Colonic mucosa (tissue), 4 donors: Measurements from ENCODE around the gene CCDC60. TPM values are rescaled to one million over a fixed set of nuclear protein-coding genes. Genes with fewer than 3 reads are reported as not detected.

ENCODE experiments used
- DNase-seq: peaks from one replicate; pipeline ENCODE4 v3.0.0-alpha.2; 2020
- H3K27ac ChIP-seq: fragments of 200-600 bp; one replicate; pipeline ENCODE4 v1.8.0; 2021
- H3K27me3 ChIP-seq: fragments of 200-600 bp; one replicate; pipeline ENCODE4 v1.8.0; 2021
- H3K36me3 ChIP-seq: fragments of 200-600 bp; one replicate; pipeline ENCODE4 v1.8.0; 2021
- H3K4me1 ChIP-seq: fragments of 200-600 bp; one replicate; pipeline ENCODE4 v1.8.0; 2021; ENCODE audit warnings: mild to moderate bottlenecking
- H3K4me3 ChIP-seq: fragments of 200-600 bp; one replicate; pipeline ENCODE4 v1.8.0; 2021
- H3K9ac ChIP-seq, 2 donors: one replicate each; pipeline ENCODE4 v1.7.0; 2013; ENCODE audit warnings: control low read depth in 2 of 2, low read depth in 2 of 2, low read length in 2 of 2
- H3K9me3 ChIP-seq: fragments of 200-600 bp; one replicate; pipeline ENCODE4 v1.8.0; 2021
- intact Hi-C: fragments of 100-400 bp; cut with DNase I; formaldehyde crosslinking; loops from one replicate; pipeline ENCODE4 v1.14.1; 2022
- total RNA-seq, 2 donors: library from RNA; stranded (reverse); fragmentation: NEBNext Ultra II Directional in 1 of 2; extraction: Animal tissue kit (Norgen Biotek cat#: 25700) in 1 of 2; gene quantifications; one replicate each; pipeline ENCODE4 v1.2.1, GENCODE V29; 2021
- TF ChIP-seq, protein P1 (sequence below): fragments of 200-600 bp; IDR thresholded peaks from one replicate; pipeline ENCODE4 v1.8.0; 2022; ENCODE audit warnings: antibody characterized with exemption, mild to moderate bottlenecking
- donor health status: healthy.
- donor health status: DM: no; HTN: no; CAD: no.
- donor health status: DM: no; HTN: no; CAD: no.

Gene CCDC60
- total RNA-seq, 2 donors from 2014 or later: 1.3 to 2.3 TPM

DNA sequence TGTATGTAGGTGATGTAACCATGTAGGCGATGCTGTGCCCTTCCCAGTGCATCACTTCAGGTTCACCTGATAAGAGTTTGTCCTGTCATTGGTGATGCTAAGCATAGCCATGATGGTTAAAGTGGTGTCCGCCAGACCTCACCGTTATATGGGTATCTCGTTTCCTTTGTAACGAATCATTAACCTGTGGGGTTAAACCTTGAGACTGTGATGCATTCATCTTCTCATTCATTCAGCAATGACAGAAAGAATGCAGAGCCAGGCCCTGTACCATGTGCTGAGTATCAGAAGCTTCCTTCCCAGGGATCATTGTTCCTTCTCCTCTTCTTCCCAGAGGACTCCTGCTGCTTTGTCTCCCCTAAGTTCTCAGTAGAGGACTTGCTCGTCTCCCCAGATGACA is 84.9 kb downstream of the CCDC60 start:
- intact Hi-C loops: loop anchor here (10.0 kb wide), 1 partner anchor 215 kb away; no protein-coding TSS in a partner anchor
- no peak overlapping the region for H3K27ac ChIP-seq
- no peaks in the 10 kb centered on the region for H3K36me3 ChIP-seq
- TF ChIP-seq, protein P1, sequence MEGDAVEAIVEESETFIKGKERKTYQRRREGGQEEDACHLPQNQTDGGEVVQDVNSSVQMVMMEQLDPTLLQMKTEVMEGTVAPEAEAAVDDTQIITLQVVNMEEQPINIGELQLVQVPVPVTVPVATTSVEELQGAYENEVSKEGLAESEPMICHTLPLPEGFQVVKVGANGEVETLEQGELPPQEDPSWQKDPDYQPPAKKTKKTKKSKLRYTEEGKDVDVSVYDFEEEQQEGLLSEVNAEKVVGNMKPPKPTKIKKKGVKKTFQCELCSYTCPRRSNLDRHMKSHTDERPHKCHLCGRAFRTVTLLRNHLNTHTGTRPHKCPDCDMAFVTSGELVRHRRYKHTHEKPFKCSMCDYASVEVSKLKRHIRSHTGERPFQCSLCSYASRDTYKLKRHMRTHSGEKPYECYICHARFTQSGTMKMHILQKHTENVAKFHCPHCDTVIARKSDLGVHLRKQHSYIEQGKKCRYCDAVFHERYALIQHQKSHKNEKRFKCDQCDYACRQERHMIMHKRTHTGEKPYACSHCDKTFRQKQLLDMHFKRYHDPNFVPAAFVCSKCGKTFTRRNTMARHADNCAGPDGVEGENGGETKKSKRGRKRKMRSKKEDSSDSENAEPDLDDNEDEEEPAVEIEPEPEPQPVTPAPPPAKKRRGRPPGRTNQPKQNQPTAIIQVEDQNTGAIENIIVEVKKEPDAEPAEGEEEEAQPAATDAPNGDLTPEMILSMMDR: no peak
- H3K27me3 ChIP-seq: no peaks in the 10 kb centered on the region
- DNase-seq: no peak
- no peak overlapping the region for H3K4me3 ChIP-seq
- no peaks in the 10 kb centered on the region for H3K9me3 ChIP-seq
- H3K4me1 ChIP-seq: no peaks in the 10 kb centered on the region
- H3K9ac ChIP-seq: no peak overlapping the region

DNA sequence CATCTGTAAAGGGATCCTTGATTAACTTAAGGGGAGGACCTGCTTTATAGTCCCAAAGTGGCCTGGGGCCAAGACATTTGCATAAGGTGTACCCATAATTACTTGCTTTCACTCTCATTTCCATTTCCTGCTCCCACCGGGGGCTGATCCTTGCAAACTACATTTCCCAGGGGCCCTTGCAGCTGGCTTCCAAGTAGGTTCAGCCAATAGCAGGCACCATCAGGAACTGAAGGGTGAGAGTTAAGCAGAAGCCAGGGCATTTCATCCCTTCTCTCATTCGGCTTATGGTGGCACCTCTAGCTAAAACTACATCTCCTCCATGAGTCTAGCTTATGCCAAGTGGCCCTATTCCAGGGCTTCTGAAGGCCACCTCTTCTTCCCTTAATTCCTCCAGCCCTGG is 88.8 kb downstream of the CCDC60 start:
- intact Hi-C loops: no loop called here
- DNase-seq: no peak
- H3K9ac ChIP-seq: no peak overlapping the region
- H3K27me3 ChIP-seq: no peaks in the 10 kb centered on the region
- no peak overlapping the region for H3K27ac ChIP-seq
- H3K4me1 ChIP-seq: no peaks in the 10 kb centered on the region
- no peaks in the 10 kb centered on the region for H3K36me3 ChIP-seq
- H3K4me3 ChIP-seq: no peak overlapping the region
- H3K9me3 ChIP-seq: no peaks in the 10 kb centered on the region
- TF ChIP-seq, protein P1: no peak

DNA sequence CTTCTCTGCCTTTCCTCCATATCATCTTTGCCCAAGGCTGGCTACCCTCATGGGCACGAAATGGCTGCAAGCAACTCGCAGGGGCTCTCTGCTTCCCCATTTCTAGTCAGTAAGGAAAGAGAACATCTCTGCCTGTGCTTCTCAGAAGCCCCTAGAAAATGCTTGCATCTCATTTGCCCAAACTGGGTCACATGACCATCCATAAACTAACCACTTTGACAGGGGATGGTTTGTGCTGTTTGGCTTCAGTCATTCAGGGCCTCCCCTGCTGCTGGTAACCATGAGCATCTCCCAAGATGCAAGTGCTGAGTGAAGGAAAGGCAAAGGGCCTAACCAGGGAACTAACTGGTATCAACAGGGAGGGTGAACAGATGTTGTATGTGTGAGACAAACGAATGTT is 91.1 kb downstream of the CCDC60 start:
- Histone ChIP-seq H3K4me1 (no peaks in the 10 kb centered on the region), H3K4me3 (no peak overlapping the region), H3K9ac (no peak overlapping the region), H3K36me3 (no peaks in the 10 kb centered on the region), H3K27me3 (no peaks in the 10 kb centered on the region), H3K27ac (no peak overlapping the region), H3K9me3 (no peaks in the 10 kb centered on the region)
- DNase-seq: no peak
- intact Hi-C loops: no loop called here
- TF ChIP-seq, protein P1: no peak

DNA sequence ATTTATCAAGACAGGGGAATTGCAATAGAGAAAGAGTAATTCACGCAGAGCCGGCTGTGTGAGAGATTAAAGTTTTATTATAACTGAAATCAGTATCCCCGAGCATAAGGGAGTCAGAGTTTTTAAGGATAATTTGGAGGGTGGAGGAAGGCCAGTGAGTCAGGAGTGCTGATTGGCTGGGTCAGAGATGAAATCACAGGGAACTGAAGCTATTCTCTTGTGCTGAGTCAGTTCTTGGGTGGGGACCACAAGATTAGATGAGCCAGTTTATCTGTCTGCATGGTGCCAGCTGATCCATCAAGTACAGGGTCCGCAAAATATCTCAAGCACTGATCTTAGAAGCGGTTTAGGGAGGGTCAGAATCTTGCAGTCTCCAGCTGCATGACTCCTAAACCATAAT is 96.6 kb downstream of the CCDC60 start:
- TF ChIP-seq, protein P1: no peak
- intact Hi-C loops: no loop called here
- Histone ChIP-seq H3K27ac (no peak overlapping the region), H3K27me3 (no peaks in the 10 kb centered on the region), H3K36me3 (no peaks in the 10 kb centered on the region), H3K9me3 (no peaks in the 10 kb centered on the region), H3K4me3 (no peak overlapping the region), H3K9ac (no peak overlapping the region), H3K4me1 (no peaks in the 10 kb centered on the region)
- no peak for DNase-seq

DNA sequence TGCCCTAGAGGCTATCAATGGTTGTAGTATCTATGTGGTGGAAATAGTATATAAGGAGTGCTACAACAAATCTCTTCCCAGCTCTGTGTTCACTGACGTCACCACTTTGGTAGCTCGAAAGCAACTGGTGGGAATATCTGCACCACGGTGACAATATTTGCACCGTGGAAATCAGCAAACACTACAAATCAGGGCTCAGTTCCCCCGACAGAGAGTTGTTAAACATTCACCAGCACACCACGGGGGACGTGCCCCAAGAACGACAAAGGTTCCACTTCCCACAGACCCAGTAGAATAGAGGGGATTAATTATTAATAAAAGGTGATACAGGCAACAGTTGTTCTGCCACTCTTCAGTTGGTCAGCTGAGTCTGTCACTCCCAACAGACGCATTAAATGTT is 98.4 kb downstream of the CCDC60 start:
- Histone ChIP-seq H3K9me3 (no peaks in the 10 kb centered on the region), H3K9ac (no peak overlapping the region), H3K27me3 (no peaks in the 10 kb centered on the region), H3K4me1 (no peaks in the 10 kb centered on the region), H3K4me3 (no peak overlapping the region), H3K36me3 (no peaks in the 10 kb centered on the region), H3K27ac (no peak overlapping the region)
- no peak for DNase-seq
- TF ChIP-seq, protein P1: no peak
- intact Hi-C loops: no loop called here
